ENCODE measurements around the gene MYZAP. TPM values are rescaled to one million over a fixed set of nuclear protein-coding genes. Genes with fewer than 3 reads are reported as not detected.

MYZAP gene
- polyA plus RNA-seq, 2 of the 4 experiments (the other 2 are of a cell fraction) = 1.2 to 2.4 TPM

DNA sequence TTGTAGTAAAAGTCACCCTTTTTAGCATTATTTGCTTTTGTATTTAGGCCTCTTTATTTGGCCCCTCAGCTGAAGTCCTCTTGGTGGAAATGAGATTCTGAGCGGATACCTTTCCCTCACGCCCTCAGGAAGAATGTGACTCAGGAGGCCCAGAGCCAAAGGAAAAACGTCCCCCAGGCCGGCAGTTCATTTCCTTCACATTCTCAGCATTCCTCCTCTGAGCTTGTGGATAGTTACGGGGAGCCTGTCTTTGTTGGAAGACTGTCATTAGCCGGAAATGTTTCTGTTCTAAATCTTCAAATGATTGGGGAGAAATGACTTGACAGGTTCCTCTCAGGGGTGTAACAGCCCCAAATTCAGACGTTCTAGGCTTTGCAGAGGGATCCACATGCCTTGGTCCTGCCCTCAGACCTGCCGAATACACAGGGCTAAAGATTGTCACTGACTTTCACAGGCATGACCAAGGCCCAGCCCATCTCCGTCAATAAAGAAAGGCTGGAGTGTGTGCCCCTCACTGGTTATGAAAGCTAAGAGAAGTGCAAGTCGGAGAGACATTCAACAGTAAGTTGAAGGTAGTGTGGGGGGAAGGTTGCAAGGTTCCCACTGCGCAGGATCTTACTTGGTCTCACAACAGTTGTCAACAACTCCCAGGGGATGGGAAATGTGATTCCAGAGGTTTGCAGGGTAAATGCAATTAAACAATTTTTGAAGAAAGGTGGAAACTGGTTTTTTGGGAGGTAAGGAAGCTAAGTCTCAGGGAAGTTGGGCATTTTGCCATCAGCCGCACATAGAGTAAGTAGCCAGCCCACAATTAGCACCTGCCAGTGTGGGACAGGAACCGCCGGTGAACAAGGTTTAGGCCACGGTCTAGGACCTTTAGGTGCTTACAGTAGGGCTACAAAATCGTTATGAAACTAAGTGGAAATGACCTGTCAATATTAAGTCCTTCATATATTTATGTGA is 39.7 kb upstream of the MYZAP start (continued):
- TF ChIP-seq PHF8 (IDR thresholded peaks at IDR 0.05; ENCODE audit: borderline replicate concordance, low read depth) = no peak
- TF ChIP-seq HOXB13 (CRISPR knock-in tag; IDR thresholded peaks at IDR 0.05; ENCODE audit: low read depth) = no peak
- no peak for TF ChIP-seq KDM1A (IDR thresholded peaks at IDR 0.05; ENCODE audit: low read depth)
- TF ChIP-seq, protein P1, sequence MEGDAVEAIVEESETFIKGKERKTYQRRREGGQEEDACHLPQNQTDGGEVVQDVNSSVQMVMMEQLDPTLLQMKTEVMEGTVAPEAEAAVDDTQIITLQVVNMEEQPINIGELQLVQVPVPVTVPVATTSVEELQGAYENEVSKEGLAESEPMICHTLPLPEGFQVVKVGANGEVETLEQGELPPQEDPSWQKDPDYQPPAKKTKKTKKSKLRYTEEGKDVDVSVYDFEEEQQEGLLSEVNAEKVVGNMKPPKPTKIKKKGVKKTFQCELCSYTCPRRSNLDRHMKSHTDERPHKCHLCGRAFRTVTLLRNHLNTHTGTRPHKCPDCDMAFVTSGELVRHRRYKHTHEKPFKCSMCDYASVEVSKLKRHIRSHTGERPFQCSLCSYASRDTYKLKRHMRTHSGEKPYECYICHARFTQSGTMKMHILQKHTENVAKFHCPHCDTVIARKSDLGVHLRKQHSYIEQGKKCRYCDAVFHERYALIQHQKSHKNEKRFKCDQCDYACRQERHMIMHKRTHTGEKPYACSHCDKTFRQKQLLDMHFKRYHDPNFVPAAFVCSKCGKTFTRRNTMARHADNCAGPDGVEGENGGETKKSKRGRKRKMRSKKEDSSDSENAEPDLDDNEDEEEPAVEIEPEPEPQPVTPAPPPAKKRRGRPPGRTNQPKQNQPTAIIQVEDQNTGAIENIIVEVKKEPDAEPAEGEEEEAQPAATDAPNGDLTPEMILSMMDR (IDR thresholded peaks at IDR 0.05) = no peak
- TF ChIP-seq KDM5A (IDR thresholded peaks at IDR 0.05) = no peak
- TF ChIP-seq EHF (CRISPR knock-in tag; IDR thresholded peaks at IDR 0.05) = peak; percentile 42; the same call in 1 of the 2 replicates
- TF ChIP-seq POLR2AphosphoS2 (conservative IDR thresholded peaks at IDR 0.05; ENCODE audit: low read length) = no peak

DNA sequence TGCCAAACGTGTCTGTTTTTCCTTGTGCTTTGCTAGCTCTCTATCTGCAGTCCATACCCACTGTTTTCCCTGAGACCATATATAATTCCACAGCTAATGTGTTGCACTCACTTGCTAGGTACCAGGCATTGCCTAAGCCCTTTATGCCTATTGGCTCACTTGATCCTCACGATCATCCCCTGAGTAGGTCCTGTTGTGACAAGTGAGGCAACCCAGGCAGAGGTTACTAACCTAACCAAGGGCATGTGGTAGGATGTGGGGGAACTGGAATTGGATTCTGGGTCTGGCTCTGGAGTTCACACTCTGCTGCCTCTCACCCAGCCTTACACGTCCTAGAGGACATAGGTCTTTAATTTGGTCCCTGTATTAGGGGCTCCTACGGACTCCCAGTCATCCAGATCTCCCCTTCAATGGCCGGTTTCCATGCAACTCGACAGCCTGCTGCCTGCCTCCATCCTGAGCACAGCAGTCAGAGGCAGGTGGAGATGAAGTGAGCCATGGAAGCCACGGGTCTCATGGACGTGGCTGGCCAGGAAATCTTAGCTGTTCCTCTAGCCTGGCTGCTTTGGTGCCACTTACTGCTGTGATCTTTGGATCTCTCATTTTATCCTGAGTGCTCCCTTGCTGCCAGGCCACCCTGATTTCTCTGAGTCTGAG is 38.9 kb upstream of the MYZAP start:
- Histone ChIP-seq H3K4me1 (peaks cover 35% of the 10 kb centered on the region), H3K4me3 (no peak overlapping the region), H3K27ac (peak overlapping the region; percentile 62 to 87), H3K9me3 (no peaks in the 10 kb centered on the region), H3K4me2 (0 out of 3 replicates have a peak overlapping the region, but pooled peaks have one; percentile 62)
- ChIA-PET CTCF (interaction anchor here (0.9 to 23.4 kb wide), 10 partner anchors 3 to 1976 kb away, joined by 3 to 475 read pairs (median 6); no protein-coding TSS in a partner anchor), POLR2A (no interaction called here)
- no peak for ATAC-seq
- FAIRE-seq = no peak
- TF ChIP-seq EHMT2 (IDR thresholded peaks at IDR 0.05; ENCODE audit: low read depth) = no peak
- no peak for TF ChIP-seq HDAC2 (IDR thresholded peaks at IDR 0.05)
- TF ChIP-seq CHD4 (IDR thresholded peaks at IDR 0.05; ENCODE audit: borderline replicate concordance) = no peak
- no peak for DNase-seq (ENCODE audit: low read depth in 1 of 2, low spot score in 1 of 2)
- 93% methylated on average over 8 of the region's 8 CpGs for WGBS (ENCODE audit: missing lambda C conversion rate)

DNA sequence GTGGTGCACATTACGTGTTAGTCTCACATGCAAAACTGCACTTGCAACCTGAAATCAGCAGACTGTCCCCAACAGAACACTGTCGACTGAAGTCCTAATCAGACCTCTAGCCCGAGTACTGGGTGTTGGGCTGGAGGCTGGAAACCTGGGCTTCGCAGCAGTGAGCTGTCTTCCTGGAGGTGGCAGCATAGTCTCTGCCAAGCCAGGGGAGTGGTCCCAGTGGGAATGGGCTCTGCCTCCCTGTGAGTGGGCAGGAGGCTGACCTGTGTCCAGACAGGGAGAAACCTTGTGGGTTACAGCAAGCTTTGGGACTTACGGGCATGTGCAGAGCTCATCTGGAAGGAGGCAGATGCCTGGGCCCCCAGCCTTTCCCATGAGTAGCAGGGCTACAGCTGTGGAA is 38.2 kb upstream of the MYZAP start:
- CTCF ChIA-PET = interaction anchor here (0.9 to 23.4 kb wide), 8 partner anchors 2 to 517 kb away, joined by 3 to 475 read pairs (median 7); no protein-coding TSS in a partner anchor
- WGBS (ENCODE audit: missing lambda C conversion rate) = 95% methylated on average over 5 of the region's 5 CpGs
- no peak overlapping the region for H3K4me3 ChIP-seq
- POLR2A ChIA-PET = no interaction called here
- no peaks in the 10 kb centered on the region for H3K9me3 ChIP-seq
- TF ChIP-seq RFX5 (IDR thresholded peaks at IDR 0.05) (no peak), HOXA7 (CRISPR knock-in tag; IDR thresholded peaks at IDR 0.05) (no peak), ZFP36 (IDR thresholded peaks at IDR 0.05; ENCODE audit: borderline replicate concordance, partially characterized antibody) (no peak), CBX8 (IDR thresholded peaks at IDR 0.05) (no peak), CHD2 (IDR thresholded peaks at IDR 0.05; ENCODE audit: low read length, partially characterized antibody) (no peak), ZC3H11A (IDR thresholded peaks at IDR 0.05) (no peak), SREBF2 (IDR thresholded peaks at IDR 0.05) (no peak), TP53 (CRISPR knock-in tag; IDR thresholded peaks at IDR 0.05) (no peak), KDM1A (IDR thresholded peaks at IDR 0.05; ENCODE audit: low read depth) (no peak), NR3C1 (IDR thresholded peaks at IDR 0.05) (no peak), NPAS2 (CRISPR knock-in tag; IDR thresholded peaks at IDR 0.05; ENCODE audit: borderline replicate concordance) (no peak), KDM5A (IDR thresholded peaks at IDR 0.05) (no peak), EP300 (IDR thresholded peaks at IDR 0.05) (no peak)
- TF ChIP-seq, protein P2, sequence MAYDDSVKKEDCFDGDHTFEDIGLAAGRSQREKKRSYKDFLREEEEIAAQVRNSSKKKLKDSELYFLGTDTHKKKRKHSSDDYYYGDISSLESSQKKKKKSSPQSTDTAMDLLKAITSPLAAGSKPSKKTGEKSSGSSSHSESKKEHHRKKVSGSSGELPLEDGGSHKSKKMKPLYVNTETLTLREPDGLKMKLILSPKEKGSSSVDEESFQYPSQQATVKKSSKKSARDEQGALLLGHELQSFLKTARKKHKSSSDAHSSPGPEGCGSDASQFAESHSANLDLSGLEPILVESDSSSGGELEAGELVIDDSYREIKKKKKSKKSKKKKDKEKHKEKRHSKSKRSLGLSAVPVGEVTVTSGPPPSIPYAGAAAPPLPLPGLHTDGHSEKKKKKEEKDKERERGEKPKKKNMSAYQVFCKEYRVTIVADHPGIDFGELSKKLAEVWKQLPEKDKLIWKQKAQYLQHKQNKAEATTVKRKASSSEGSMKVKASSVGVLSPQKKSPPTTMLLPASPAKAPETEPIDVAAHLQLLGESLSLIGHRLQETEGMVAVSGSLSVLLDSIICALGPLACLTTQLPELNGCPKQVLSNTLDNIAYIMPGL (CRISPR knock-in tag; IDR thresholded peaks at IDR 0.05; ENCODE audit: borderline replicate concordance) = no peak
- TF ChIP-seq, protein P3, sequence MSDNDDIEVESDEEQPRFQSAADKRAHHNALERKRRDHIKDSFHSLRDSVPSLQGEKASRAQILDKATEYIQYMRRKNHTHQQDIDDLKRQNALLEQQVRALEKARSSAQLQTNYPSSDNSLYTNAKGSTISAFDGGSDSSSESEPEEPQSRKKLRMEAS (IDR thresholded peaks at IDR 0.05) = no peak
- TF ChIP-seq, protein P4, sequence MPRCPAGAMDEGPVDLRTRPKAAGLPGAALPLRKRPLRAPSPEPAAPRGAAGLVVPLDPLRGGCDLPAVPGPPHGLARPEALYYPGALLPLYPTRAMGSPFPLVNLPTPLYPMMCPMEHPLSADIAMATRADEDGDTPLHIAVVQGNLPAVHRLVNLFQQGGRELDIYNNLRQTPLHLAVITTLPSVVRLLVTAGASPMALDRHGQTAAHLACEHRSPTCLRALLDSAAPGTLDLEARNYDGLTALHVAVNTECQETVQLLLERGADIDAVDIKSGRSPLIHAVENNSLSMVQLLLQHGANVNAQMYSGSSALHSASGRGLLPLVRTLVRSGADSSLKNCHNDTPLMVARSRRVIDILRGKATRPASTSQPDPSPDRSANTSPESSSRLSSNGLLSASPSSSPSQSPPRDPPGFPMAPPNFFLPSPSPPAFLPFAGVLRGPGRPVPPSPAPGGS (IDR thresholded peaks at IDR 0.05) = no peak
- DNase-seq (ENCODE audit: low read depth in 1 of 2, low spot score in 1 of 2) (no peak), ATAC-seq (no peak), FAIRE-seq (no peak)
- H3K27ac ChIP-seq = peak overlapping the region in 1 of 2 experiments; percentile 87; a peak in 3 of 6 replicates
- peaks cover 32% of the 10 kb centered on the region for H3K4me1 ChIP-seq
- no peak overlapping the region for H3K4me2 ChIP-seq
